SK-N-SH (cell line): ENCODE measurements around the gene MMAA.

ENCODE experiments used
- CHD2 ChIP-seq: fragments of 150-350 bp; IDR thresholded peaks from 2 replicates; pipeline ENCODE4 v1.6.1; 2018; ENCODE audit warnings: low read length; ENCODE audit not compliant: partially characterized antibody
- CTCF ChIP-seq: fragments of 200-600 bp; sonication (generic); IDR thresholded peaks from 2 replicates; pipeline ENCODE4 v1.6.1; 2017; ENCODE audit warnings: antibody characterized with exemption, mild to moderate bottlenecking, moderate library complexity
- EZH2phosphoT487 ChIP-seq: fragments of 200-600 bp; sonication (generic); IDR thresholded peaks from 2 replicates; pipeline ENCODE4 v1.6.1; 2017; ENCODE audit warnings: low read depth, mixed run types, mild to moderate bottlenecking, antibody characterized with exemption, moderate library complexity, borderline replicate concordance
- MAX ChIP-seq: IDR thresholded peaks from 2 replicates; pipeline ENCODE4 v1.4.0; 2012; ENCODE audit warnings: low read depth
- NRF1 ChIP-seq: IDR thresholded peaks from 2 replicates; pipeline ENCODE4 v1.6.1; 2012; ENCODE audit warnings: low read depth, mild to moderate bottlenecking, low read length
- POLR2AphosphoS5 ChIP-seq: IDR thresholded peaks from 2 replicates; pipeline ENCODE4 v1.6.1; 2012; ENCODE audit warnings: low read depth, low read length
- REST ChIP-seq: IDR thresholded peaks from 2 replicates; pipeline ENCODE4 v1.6.1; 2012; ENCODE audit warnings: mild to moderate bottlenecking, low read depth, low read length, moderate library complexity

- TF ChIP-seq NRF1 (no peak), MAX (no peak), CTCF (no peak), REST (no peak), POLR2AphosphoS5 (no peak), CHD2 (no peak), EZH2phosphoT487 (no peak)
These were observed 62.8 kb downstream of the MMAA start for GRCh38 chr4:145681956-145682355.
